ENCODE measurements around the gene SRD5A1.

- no peak for TF ChIP-seq REST (IDR thresholded peaks at IDR 0.05; ENCODE audit: insufficient read depth in 1 of 2, low read depth in 2 of 2, low read length in 1 of 2)
- no peak for TF ChIP-seq CTCF (IDR thresholded peaks at IDR 0.05)
- no peak for TF ChIP-seq SIN3A (IDR thresholded peaks at IDR 0.05; ENCODE audit: borderline replicate concordance, insufficient read depth, low read depth, low read length)
- no peak for TF ChIP-seq POLR2AphosphoS5 (IDR thresholded peaks at IDR 0.05; ENCODE audit: low read depth, low read length)
- no peak for TF ChIP-seq TCF7L2 (IDR thresholded peaks at IDR 0.05; ENCODE audit: low read depth, low read length)
These were observed 72.7 kb downstream of the SRD5A1 start for GRCh38 chr5:6705959-6706358.

Data from Panc1 (cell line).